Mesendoderm (in vitro differentiated cells): Measurements from ENCODE around the gene CACNB2.

Source experiments
- DNase-seq: peaks from one replicate; pipeline ENCODE4 v3.0.0; 2013
- H2AK5ac ChIP-seq: 2 replicates; pipeline ENCODE4 v1.6.1; 2013; ENCODE audit warnings: low read length, inconsistent platforms
- H2BK120ac ChIP-seq: 2 replicates; pipeline ENCODE4 v1.6.1; 2013; ENCODE audit warnings: low read depth, mild to moderate bottlenecking, low read length, moderate library complexity, mixed read lengths
- H2BK15ac ChIP-seq: replicated peaks from 2 replicates; pipeline ENCODE4 v1.6.1; 2013; ENCODE audit warnings: low read depth, mild to moderate bottlenecking, moderate library complexity
- H2BK5ac ChIP-seq: 2 replicates; pipeline ENCODE4 v1.6.1; 2013; ENCODE audit warnings: low read length, inconsistent platforms
- H3K18ac ChIP-seq: 2 replicates; pipeline ENCODE4 v1.6.1; 2013; ENCODE audit warnings: mild to moderate bottlenecking, low read length, mixed read lengths
- H3K23ac ChIP-seq: one replicate; pipeline ENCODE4 v1.6.1; 2013; ENCODE audit warnings: low read length
- H3K27ac ChIP-seq: 2 replicates; pipeline ENCODE4 v1.5.1; 2013; ENCODE audit warnings: low read depth, mild to moderate bottlenecking, inconsistent platforms, low read length, moderate library complexity
- H3K27me3 ChIP-seq: 2 replicates; pipeline ENCODE4 v1.6.1; 2013; ENCODE audit warnings: low read length, control low read depth, mild to moderate bottlenecking, inconsistent platforms; ENCODE audit not compliant: insufficient read depth, poor library complexity
- H3K36me3 ChIP-seq: 2 replicates; pipeline ENCODE4 v1.6.1; 2013; ENCODE audit warnings: low read length, inconsistent platforms; ENCODE audit not compliant: control insufficient read depth, insufficient read depth
- H3K4ac ChIP-seq: one replicate; pipeline ENCODE4 v1.6.1; 2013; ENCODE audit warnings: low read depth, mild to moderate bottlenecking, low read length, moderate library complexity
- H3K4me1 ChIP-seq: 2 replicates; pipeline ENCODE4 v1.6.1; 2013; ENCODE audit warnings: low read depth, low read length, inconsistent platforms; ENCODE audit not compliant: control insufficient read depth
- H3K4me2 ChIP-seq: 2 replicates; pipeline ENCODE4 v1.6.1; 2013; ENCODE audit warnings: low read length
- H3K4me3 ChIP-seq: 2 replicates; pipeline ENCODE4 v1.5.1; 2013; ENCODE audit warnings: mild to moderate bottlenecking, low read length
- H3K56ac ChIP-seq: one replicate; pipeline ENCODE4 v1.6.1; 2013; ENCODE audit warnings: low read length
- H3K79me1 ChIP-seq: 2 replicates; pipeline ENCODE4 v1.6.1; 2013; ENCODE audit warnings: low read length, inconsistent platforms
- H3K79me2 ChIP-seq: 2 replicates; pipeline ENCODE4 v1.6.1; 2013; ENCODE audit warnings: mild to moderate bottlenecking, low read length; ENCODE audit not compliant: control insufficient read depth, insufficient read depth
- H3K9ac ChIP-seq: 2 replicates; pipeline ENCODE4 v1.6.1; 2013; ENCODE audit warnings: low read length, inconsistent platforms
- H4K5ac ChIP-seq: one replicate; pipeline ENCODE4 v1.6.1; 2013; ENCODE audit warnings: low read length
- H4K8ac ChIP-seq: one replicate; pipeline ENCODE4 v1.6.1; 2013; ENCODE audit warnings: low read depth, mild to moderate bottlenecking, control low read depth, low read length, moderate library complexity
- WGBS: extraction: QIAGEN DNeasy Blood & Tissue Kit; methylation state at CpG from one replicate; pipeline ENCODE4 v1.1.7; 2013; ENCODE audit warnings: low lambda C conversion rate, missing lambda C conversion rate; ENCODE audit not compliant: insufficient coverage; ENCODE audit errors: extremely low coverage; 5-methylcytosine and 5-hydroxymethylcytosine counted together

Gene CACNB2

GRCh38 chr10:18268005-18268404 lies 127.8 kb downstream of the CACNB2 start:
- DNase-seq, result no peak
- no peaks in the 10 kb centered on the region for H3K36me3 ChIP-seq
- H3K4me2 ChIP-seq, result no peak overlapping the region
- H2BK5ac ChIP-seq, result no peak overlapping the region
- H2BK15ac ChIP-seq, result no peak overlapping the region
- H3K79me1 ChIP-seq, result no peaks in the 10 kb centered on the region
- no peak overlapping the region for H4K5ac ChIP-seq
- H3K27me3 ChIP-seq, result no peaks in the 10 kb centered on the region
- H4K8ac ChIP-seq, result no peak overlapping the region
- H3K18ac ChIP-seq, result no peak overlapping the region
- H3K4ac ChIP-seq, result no peak overlapping the region
- no peaks in the 10 kb centered on the region for H3K79me2 ChIP-seq
- no peaks in the 10 kb centered on the region for H3K4me1 ChIP-seq
- no peak overlapping the region for H2BK120ac ChIP-seq
- WGBS, result no CpG with 5 or more reads among the region's 3 CpGs
- H3K27ac ChIP-seq, result no peak overlapping the region
- H3K23ac ChIP-seq, result no peak overlapping the region
- H2AK5ac ChIP-seq, result no peak overlapping the region
- no peak overlapping the region for H3K9ac ChIP-seq
- H3K56ac ChIP-seq, result no peak overlapping the region
- H3K4me3 ChIP-seq, result no peak overlapping the region

- H3K4me1 ChIP-seq, result no peaks in the 10 kb centered on the region
- H3K27me3 ChIP-seq, result no peaks in the 10 kb centered on the region
- H4K8ac ChIP-seq, result no peak overlapping the region
- no peak overlapping the region for H3K4me3 ChIP-seq
- no peak overlapping the region for H3K23ac ChIP-seq
- H2BK5ac ChIP-seq, result no peak overlapping the region
- no peaks in the 10 kb centered on the region for H3K36me3 ChIP-seq
- no peak overlapping the region for H4K5ac ChIP-seq
- no peak overlapping the region for H2BK120ac ChIP-seq
- H3K79me1 ChIP-seq, result no peaks in the 10 kb centered on the region
- H3K4me2 ChIP-seq, result no peak overlapping the region
- no peak overlapping the region for H2AK5ac ChIP-seq
- no peak overlapping the region for H3K9ac ChIP-seq
- WGBS, result no CpG with 5 or more reads among the region's 3 CpGs
- DNase-seq, result no peak
- no peaks in the 10 kb centered on the region for H3K79me2 ChIP-seq
- H3K56ac ChIP-seq, result no peak overlapping the region
- H2BK15ac ChIP-seq, result no peak overlapping the region
- H3K4ac ChIP-seq, result no peak overlapping the region
- H3K18ac ChIP-seq, result no peak overlapping the region
- no peak overlapping the region for H3K27ac ChIP-seq
These were observed 131.3 kb downstream of the CACNB2 start for GRCh38 chr10:18271491-18271890.

GRCh38 chr10:18273039-18273438 lies 132.8 kb downstream of the CACNB2 start:
- Histone ChIP-seq H3K4me1 (no peaks in the 10 kb centered on the region), H2BK15ac (no peak overlapping the region), H3K79me1 (no peaks in the 10 kb centered on the region), H3K4me2 (no peak overlapping the region), H2BK120ac (no peak overlapping the region), H3K56ac (no peak overlapping the region), H3K79me2 (no peaks in the 10 kb centered on the region), H3K23ac (no peak overlapping the region), H4K8ac (no peak overlapping the region), H3K27ac (no peak overlapping the region), H3K36me3 (no peaks in the 10 kb centered on the region), H2AK5ac (no peak overlapping the region), H2BK5ac (no peak overlapping the region), H4K5ac (no peak overlapping the region), H3K18ac (no peak overlapping the region), H3K27me3 (no peaks in the 10 kb centered on the region), H3K4me3 (no peak overlapping the region), H3K9ac (no peak overlapping the region), H3K4ac (no peak overlapping the region)
- no CpG with 5 or more reads among the region's 3 CpGs for WGBS
- DNase-seq, result no peak

GRCh38 chr10:18278181-18278580 lies 138.0 kb downstream of the CACNB2 start:
- Histone ChIP-seq H3K4me2 (no peak overlapping the region), H4K8ac (no peak overlapping the region), H3K36me3 (no peaks in the 10 kb centered on the region), H3K27me3 (no peaks in the 10 kb centered on the region), H3K27ac (no peak overlapping the region), H3K4ac (no peak overlapping the region), H2BK5ac (no peak overlapping the region), H3K4me1 (no peaks in the 10 kb centered on the region), H3K18ac (no peak overlapping the region), H2BK120ac (no peak overlapping the region), H3K23ac (no peak overlapping the region), H4K5ac (no peak overlapping the region), H3K9ac (no peak overlapping the region), H2AK5ac (no peak overlapping the region), H3K4me3 (no peak overlapping the region), H3K79me2 (no peaks in the 10 kb centered on the region), H3K56ac (no peak overlapping the region), H3K79me1 (no peaks in the 10 kb centered on the region), H2BK15ac (no peak overlapping the region)
- WGBS, result no CpG with 5 or more reads among the region's 3 CpGs
- no peak for DNase-seq

- no peak overlapping the region for H4K8ac ChIP-seq
- no peaks in the 10 kb centered on the region for H3K4me1 ChIP-seq
- no peak overlapping the region for H3K18ac ChIP-seq
- H3K27ac ChIP-seq, result no peak overlapping the region
- peak; percentile 7 for DNase-seq
- H3K79me2 ChIP-seq, result no peaks in the 10 kb centered on the region
- no peak overlapping the region for H3K23ac ChIP-seq
- H3K9ac ChIP-seq, result no peak overlapping the region
- no peak overlapping the region for H3K4me2 ChIP-seq
- no peak overlapping the region for H2BK5ac ChIP-seq
- H2AK5ac ChIP-seq, result no peak overlapping the region
- H3K4me3 ChIP-seq, result no peak overlapping the region
- no peak overlapping the region for H3K4ac ChIP-seq
- H4K5ac ChIP-seq, result no peak overlapping the region
- no peak overlapping the region for H2BK120ac ChIP-seq
- H3K27me3 ChIP-seq, result no peaks in the 10 kb centered on the region
- no peak overlapping the region for H2BK15ac ChIP-seq
- no CpG with 5 or more reads among the region's 4 CpGs for WGBS
- no peak overlapping the region for H3K56ac ChIP-seq
- no peaks in the 10 kb centered on the region for H3K36me3 ChIP-seq
- H3K79me1 ChIP-seq, result no peaks in the 10 kb centered on the region
These were observed 138.9 kb downstream of the CACNB2 start for GRCh38 chr10:18279173-18279572.

GRCh38 chr10:18282094-18282493 lies 141.9 kb downstream of the CACNB2 start:
- no peak overlapping the region for H3K23ac ChIP-seq
- H3K27me3 ChIP-seq, result no peaks in the 10 kb centered on the region
- H3K4me1 ChIP-seq, result no peaks in the 10 kb centered on the region
- H3K4me2 ChIP-seq, result no peak overlapping the region
- H3K79me1 ChIP-seq, result no peaks in the 10 kb centered on the region
- H4K8ac ChIP-seq, result no peak overlapping the region
- H3K79me2 ChIP-seq, result no peaks in the 10 kb centered on the region
- H2AK5ac ChIP-seq, result no peak overlapping the region
- DNase-seq, result peak; percentile 9
- H3K18ac ChIP-seq, result no peak overlapping the region
- WGBS, result no CpG with 5 or more reads among the region's 2 CpGs
- no peak overlapping the region for H2BK15ac ChIP-seq
- H3K56ac ChIP-seq, result no peak overlapping the region
- H4K5ac ChIP-seq, result no peak overlapping the region
- no peak overlapping the region for H2BK5ac ChIP-seq
- H3K36me3 ChIP-seq, result no peaks in the 10 kb centered on the region
- H2BK120ac ChIP-seq, result no peak overlapping the region
- no peak overlapping the region for H3K9ac ChIP-seq
- H3K4me3 ChIP-seq, result no peak overlapping the region
- no peak overlapping the region for H3K4ac ChIP-seq
- H3K27ac ChIP-seq, result no peak overlapping the region
